Right hindlimb (tissue), 1 donor: ENCODE data around the gene CYTH3.
"Not testable (repeated sequence)": the region's sequence is repeated elsewhere in the genome, so short reads cannot be mapped to it uniquely, and the experiment has no call there.

Source experiments
- DNase-seq: peaks from one replicate; pipeline ENCODE4 v3.0.0-alpha.2; 2018

CYTH3 gene, protein sequence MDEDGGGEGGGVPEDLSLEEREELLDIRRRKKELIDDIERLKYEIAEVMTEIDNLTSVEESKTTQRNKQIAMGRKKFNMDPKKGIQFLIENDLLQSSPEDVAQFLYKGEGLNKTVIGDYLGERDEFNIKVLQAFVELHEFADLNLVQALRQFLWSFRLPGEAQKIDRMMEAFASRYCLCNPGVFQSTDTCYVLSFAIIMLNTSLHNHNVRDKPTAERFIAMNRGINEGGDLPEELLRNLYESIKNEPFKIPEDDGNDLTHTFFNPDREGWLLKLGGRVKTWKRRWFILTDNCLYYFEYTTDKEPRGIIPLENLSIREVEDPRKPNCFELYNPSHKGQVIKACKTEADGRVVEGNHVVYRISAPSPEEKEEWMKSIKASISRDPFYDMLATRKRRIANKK

DNA sequence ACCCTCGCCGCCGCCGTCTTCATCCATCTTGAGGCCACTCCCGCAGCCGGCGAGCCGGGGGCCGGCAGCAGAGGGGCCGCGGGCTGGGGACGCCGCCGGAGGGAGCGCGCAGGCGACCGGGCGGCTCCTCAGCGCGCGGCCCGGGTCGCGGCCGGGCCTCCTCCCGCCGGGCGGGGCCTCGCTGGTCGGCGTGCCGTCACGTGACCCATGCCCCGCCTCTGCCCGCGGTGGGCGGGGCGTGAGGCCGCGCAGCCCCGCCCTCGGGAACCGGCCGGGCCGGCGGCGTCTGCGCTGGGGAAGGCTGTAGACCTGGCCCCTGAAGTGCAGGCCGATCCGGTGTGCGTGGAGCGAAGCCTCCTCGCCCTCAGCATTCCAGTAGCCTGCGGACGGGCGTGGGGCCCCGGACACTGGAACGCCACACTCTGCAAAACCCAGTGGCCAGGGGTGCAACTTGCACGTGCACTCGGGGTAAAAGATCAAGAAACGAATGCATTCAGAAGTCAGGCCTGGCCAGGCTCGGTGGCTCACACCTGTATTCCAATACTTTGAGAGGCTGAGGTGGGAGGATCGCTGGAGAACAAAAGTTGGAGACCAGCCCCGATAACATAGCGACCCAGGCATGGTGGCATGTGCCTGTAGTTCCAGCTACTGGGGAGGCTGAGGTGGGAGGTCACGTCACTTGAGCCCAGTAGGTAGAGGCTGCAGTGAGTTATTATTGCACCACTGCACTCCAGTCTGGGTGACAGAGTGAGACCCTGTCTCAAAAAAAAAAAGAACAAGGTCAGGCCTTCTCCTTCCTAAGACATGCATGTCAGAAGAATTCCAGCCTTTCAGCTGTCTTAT is at the start of gene CYTH3:
CYTH3 (minus strand) TSS at position 144 of the 843 bp plus-strand sequence; CDS start at position 27, 117 bp downstream.
- DNase-seq: peak; percentile 89

- DNase-seq: no peak
These were observed 48.4 kb upstream of the CYTH3 start for GRCh38 chr7:6320791-6321190.

- peak; percentile 91 for DNase-seq
These were observed 45.5 kb upstream of the CYTH3 start for GRCh38 chr7:6317797-6318438.

- no peak for DNase-seq
These were observed 43.8 kb upstream of the CYTH3 start for GRCh38 chr7:6316226-6316625.

DNA sequence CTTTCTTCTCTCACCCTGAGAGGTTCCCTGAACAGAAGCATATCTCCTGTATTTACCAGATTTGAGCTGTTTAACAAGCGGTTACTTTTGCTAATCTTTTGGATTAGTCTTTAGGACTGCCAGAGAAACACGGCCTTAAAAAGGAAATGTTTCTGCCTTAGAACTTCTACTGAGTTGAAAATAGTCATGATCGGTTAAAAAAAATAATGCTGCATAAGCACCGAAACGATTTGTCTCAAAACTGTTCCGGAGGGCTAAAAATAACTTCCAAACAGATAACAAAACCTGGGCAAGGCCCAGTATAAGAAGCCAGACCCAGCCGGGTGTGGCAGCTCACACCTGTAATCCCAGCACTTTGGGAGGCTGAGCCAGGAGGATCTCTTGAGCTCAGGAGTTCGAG is 43.3 kb upstream of the CYTH3 start:
- no peak for DNase-seq

- DNase-seq: no peak
These were observed 38.0 kb upstream of the CYTH3 start for GRCh38 chr7:6310271-6310993.

GRCh38 chr7:6307762-6308161 is 35.3 kb upstream of the CYTH3 start:
- no peak for DNase-seq

GRCh38 chr7:6306471-6306870 is 34.0 kb upstream of the CYTH3 start:
- no peak for DNase-seq

DNA sequence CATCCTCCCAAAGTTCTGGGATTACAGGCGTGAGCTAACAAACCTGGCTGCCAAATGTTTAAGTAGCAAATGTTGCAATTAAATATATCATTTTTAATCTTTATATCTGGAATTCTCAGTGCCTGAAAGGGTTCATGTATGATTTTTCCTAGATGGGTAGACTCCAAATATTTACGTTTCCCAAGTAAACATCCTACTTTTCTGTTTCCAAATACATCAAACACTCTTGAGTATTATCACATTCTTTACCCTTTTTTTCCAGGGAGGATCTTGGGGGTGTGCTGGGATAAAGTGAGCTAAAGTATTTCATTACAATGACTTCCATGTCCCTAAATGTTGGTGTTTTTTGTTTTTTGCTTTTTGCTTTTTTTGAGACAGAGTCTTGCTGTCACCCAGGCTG is 32.9 kb upstream of the CYTH3 start:
- DNase-seq: no peak

- not testable (repeated sequence) for DNase-seq
These were observed 29.0 kb upstream of the CYTH3 start for GRCh38 chr7:6301446-6301845.

DNA sequence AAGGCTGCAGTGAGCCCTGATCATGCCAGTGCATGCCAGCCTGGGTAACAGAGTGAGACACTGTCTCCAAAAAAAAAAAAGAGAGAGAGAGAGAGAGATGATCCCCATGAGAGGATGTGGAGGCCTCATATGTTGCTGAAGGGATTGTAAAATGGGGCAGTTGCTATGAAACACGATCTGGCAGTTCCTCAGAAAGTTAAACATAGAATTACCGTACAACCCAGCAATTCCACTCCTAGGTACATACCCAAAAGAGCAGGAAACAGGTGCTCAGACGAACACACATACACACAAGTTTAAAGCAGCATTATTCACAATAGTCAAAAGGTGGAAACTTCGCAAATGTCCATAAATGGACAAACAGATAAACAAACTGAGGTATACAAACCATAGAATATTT is 27.4 kb upstream of the CYTH3 start:
- DNase-seq: no peak

GRCh38 chr7:6294839-6295238 is 22.4 kb upstream of the CYTH3 start:
- DNase-seq: peak; percentile 47

GRCh38 chr7:6293202-6293601 is 20.8 kb upstream of the CYTH3 start:
- no peak for DNase-seq

DNA sequence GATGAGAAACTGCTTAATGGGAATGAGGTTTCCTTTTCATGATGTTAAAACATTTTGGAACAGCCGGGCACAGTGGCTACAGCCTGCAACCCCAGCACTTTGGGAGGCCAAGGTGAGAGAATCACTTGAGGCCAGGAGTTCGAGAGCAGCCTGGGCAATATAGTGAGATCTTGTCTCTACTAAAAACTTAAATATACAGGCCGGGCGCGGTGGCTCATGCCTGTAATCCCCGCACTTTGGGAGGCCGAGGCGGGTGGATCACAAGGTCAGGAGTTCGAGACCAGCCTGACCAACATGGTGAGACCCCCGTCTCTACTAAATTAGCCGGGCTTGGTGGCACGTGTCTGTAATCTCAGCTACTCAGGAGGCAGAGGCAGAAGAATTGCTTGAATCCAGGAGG is 19.5 kb upstream of the CYTH3 start:
- not testable (repeated sequence) for DNase-seq

DNA sequence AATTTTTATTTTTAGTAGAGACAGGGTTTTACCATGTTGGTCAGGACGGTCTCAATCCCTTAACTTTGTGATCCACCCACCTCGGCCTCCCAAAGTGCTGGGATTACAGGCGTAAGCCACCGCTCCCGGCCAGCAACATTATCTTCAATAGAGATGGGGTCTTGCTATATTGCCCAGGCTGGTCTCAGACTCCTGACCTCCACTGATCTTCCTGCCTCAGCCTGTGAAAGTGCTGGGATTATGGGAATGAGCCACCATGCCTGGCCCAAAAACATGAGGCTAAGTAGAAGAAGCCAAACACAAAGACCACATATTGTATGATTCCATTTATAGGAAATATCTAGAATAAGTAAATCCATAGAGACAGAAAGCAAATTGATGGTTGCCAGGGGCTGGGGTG is 19.1 kb upstream of the CYTH3 start:
- no peak for DNase-seq

- DNase-seq: no peak
These were observed 17.9 kb upstream of the CYTH3 start for GRCh38 chr7:6290319-6290741.

DNA sequence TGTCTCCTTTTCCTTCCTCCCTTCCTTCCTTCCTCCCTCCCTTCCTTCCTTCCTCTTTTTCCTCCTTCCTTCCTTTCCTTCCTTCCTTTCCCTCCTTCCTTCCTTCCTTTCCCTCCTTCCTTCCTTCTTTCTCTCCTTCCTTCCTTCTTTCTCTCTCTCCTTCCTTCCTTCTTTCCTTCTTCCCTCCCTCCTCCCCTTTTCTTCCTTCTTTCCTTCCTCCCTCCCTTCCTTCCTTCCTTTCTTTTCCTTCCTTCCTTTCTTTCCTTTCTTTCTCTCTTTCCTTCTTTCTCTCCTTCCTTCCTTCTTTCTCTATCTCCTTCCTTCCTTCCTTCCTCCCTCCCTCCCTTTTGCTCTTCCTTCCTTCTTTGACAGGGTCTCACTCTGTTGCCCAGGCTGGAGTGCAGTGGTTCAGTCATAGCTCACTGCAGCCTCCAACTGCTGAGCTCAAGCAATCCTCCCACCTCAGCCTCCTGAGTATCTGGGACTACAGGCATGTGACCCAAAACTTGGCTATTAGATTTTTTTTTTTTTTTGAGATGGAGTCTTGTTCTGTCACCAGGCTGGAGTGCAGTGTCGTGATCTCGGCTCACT is 15.9 kb upstream of the CYTH3 start:
- no peak for DNase-seq

- DNase-seq: no peak
These were observed 14.1 kb upstream of the CYTH3 start for GRCh38 chr7:6286486-6286885.

- DNase-seq: no peak
These were observed 12.3 kb upstream of the CYTH3 start for GRCh38 chr7:6284461-6285360.

DNA sequence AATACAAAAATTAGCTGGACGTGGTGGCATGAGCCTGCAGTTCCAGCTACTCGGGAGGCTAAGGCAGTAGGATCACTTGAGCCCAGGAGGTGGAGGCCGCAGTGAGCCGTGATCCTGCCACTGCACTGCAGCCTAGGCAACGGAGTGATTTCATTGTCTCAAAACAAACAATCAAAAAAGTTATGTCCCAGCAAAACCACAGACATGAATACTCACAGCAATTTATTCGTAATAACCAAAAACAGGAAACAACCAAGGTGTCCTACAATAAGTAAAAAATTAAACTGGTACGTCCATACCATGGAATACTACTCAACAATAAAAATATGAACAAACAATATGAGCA is 11.6 kb upstream of the CYTH3 start:
- no peak for DNase-seq

DNA sequence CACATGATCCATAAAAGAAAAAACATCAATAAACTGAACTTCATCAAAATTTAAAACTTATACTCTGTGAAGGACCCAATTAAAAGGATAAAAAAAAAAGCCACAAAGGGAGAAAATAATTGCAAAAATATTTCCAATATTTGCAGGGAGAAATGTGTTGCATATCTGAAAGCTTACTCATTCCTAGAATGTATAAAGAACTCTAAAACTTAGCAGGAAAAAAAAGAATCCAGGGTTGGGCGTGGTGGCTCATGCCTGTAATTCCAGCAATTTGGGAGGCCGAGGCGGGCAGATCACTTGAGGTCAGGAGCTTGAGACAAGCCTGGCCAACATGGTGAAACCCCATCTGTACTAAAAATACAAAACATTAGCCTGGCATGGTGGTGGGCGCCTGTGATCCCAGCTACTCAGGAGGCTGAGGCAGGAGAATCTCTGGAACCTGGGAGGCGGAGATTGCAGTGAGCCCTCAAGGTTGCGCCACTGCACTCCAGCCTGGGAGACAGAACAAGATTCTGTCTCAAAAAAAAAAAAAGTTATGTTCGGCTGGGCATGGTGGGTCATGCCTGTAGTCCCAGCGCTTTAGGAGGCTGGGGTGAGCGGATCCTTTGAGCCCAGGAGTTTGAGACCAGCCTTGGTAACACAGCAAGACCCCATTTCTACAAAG is 11.1 kb upstream of the CYTH3 start:
- not testable (repeated sequence) for DNase-seq
